Measurements from ENCODE around the gene BZW2.
A peak's percentile ranks its signal among the peaks of the same experiment; 100 is the strongest.

BZW2 gene

GRCh38 chr7:16745645-16746044 lies 99.7 kb downstream of the BZW2 start:
- H3K27me3 Mint-ChIP-seq: no peaks in the 10 kb centered on the region
- H3K36me3 Mint-ChIP-seq (ENCODE audit: low read depth): no peaks in the 10 kb centered on the region
- H3K27ac Mint-ChIP-seq: no peak overlapping the region
- H3K4me1 Mint-ChIP-seq (ENCODE audit: low read depth): peaks cover 13% of the 10 kb centered on the region
- no peaks in the 10 kb centered on the region for H3K9me3 Mint-ChIP-seq
- intact Hi-C loops (cut with micrococcal nuclease): no loop called here
- H3K4me3 Mint-ChIP-seq: no peak overlapping the region

- Mint-ChIP-seq H3K4me3 (no peak overlapping the region), H3K27ac (no peak overlapping the region), H3K4me1 (ENCODE audit: low read depth) (peaks cover 13% of the 10 kb centered on the region), H3K36me3 (ENCODE audit: low read depth) (no peaks in the 10 kb centered on the region), H3K9me3 (no peaks in the 10 kb centered on the region), H3K27me3 (peaks cover 2% of the 10 kb centered on the region)
- intact Hi-C loops (cut with micrococcal nuclease): no loop called here
Measured at GRCh38 chr7:16747102-16747501, 101.1 kb downstream of the BZW2 start.

- Mint-ChIP-seq H3K4me3 (peak within 1 kb of the TSS; percentile 77), H3K9me3 (no peaks in the 10 kb centered on the region)
- intact Hi-C loops (cut with micrococcal nuclease): no loop called here
Measured at GRCh38 chr7:16753102-16753931, 107.3 kb downstream of the BZW2 start, which contains the start of gene TSPAN13. TSS of gene TSPAN13 (plus strand) at chr7:16753755. CDS start at chr7:16753968, 213 bp downstream.

GRCh38 chr7:16753932-16754855 lies 108.2 kb downstream of the BZW2 start:
- Mint-ChIP-seq H3K27me3 (peaks cover 34% of the 10 kb centered on the region), H3K36me3 (ENCODE audit: low read depth) (no peaks in the 10 kb centered on the region), H3K4me1 (ENCODE audit: low read depth) (peaks cover 24% of the 10 kb centered on the region), H3K4me3 (peak overlapping the region; percentile 77), H3K9me3 (no peaks in the 10 kb centered on the region), H3K27ac (no peak overlapping the region)
- intact Hi-C loops (cut with micrococcal nuclease): no loop called here

More at GRCh38 chr7:16753102-16753931, 107.3 kb downstream of the BZW2 start, which contains the start of gene TSPAN13:
- Mint-ChIP-seq H3K27ac (no peak within 1 kb of the TSS), H3K4me1 (ENCODE audit: low read depth) (peaks cover 24% of the 10 kb centered on the region), H3K36me3 (ENCODE audit: low read depth) (no peaks in the 10 kb centered on the region), H3K27me3 (peaks cover 34% of the 10 kb centered on the region)

GRCh38 chr7:16754856-16755317 lies 108.9 kb downstream of the BZW2 start:
- H3K36me3 Mint-ChIP-seq (ENCODE audit: low read depth): no peaks in the 10 kb centered on the region
- H3K4me1 Mint-ChIP-seq (ENCODE audit: low read depth): peaks cover 24% of the 10 kb centered on the region
- H3K4me3 Mint-ChIP-seq: peak overlapping the region; percentile 77
- H3K9me3 Mint-ChIP-seq: no peaks in the 10 kb centered on the region
- no peak overlapping the region for H3K27ac Mint-ChIP-seq
- peaks cover 34% of the 10 kb centered on the region for H3K27me3 Mint-ChIP-seq
- intact Hi-C loops (cut with micrococcal nuclease): no loop called here

- Mint-ChIP-seq H3K36me3 (ENCODE audit: low read depth) (no peaks in the 10 kb centered on the region), H3K4me1 (ENCODE audit: low read depth) (peaks cover 21% of the 10 kb centered on the region), H3K9me3 (no peaks in the 10 kb centered on the region), H3K27me3 (peaks cover 34% of the 10 kb centered on the region), H3K27ac (no peak overlapping the region), H3K4me3 (no peak overlapping the region)
- intact Hi-C loops (cut with micrococcal nuclease): no loop called here
Measured at GRCh38 chr7:16755397-16755796, 109.4 kb downstream of the BZW2 start.
